ENCODE measurements around the gene ZNF213. TPM values are rescaled to one million over a fixed set of nuclear protein-coding genes. Genes with fewer than 3 reads are reported as not detected.

The ZNF213 gene
- polyA plus RNA-seq, 1 donor (not counting 4 experiments of a cell fraction or from before 2014, with no cell fraction given) = 0.51 TPM

- DNase-seq (ENCODE audit: low read depth, low spot score) (no peak), FAIRE-seq (no peak)
- no peaks in the 10 kb centered on the region for H3K79me2 ChIP-seq (ENCODE audit: control insufficient read depth, insufficient read depth, low read length)
- no peaks in the 10 kb centered on the region for H4K20me1 ChIP-seq (ENCODE audit: control insufficient read depth, extremely low read depth, insufficient read depth, low read length)
- dilution Hi-C loops (cut with MboI; ENCODE audit: extremely low pct_ligation_motif_present, low sequenced_read_pairs) = no loop called here
- peak overlapping the region; percentile 37 for H3K4me2 ChIP-seq (ENCODE audit: control insufficient read depth, extremely low read depth, insufficient read depth, low read depth, low read length)
- H3K27me3 ChIP-seq (ENCODE audit: control insufficient read depth, extremely low read depth, insufficient read depth, low read length) = no peaks in the 10 kb centered on the region
- H3K4me1 ChIP-seq (ENCODE audit: control insufficient read depth, extremely low read depth, insufficient read depth, low read length) = peaks cover 26% of the 10 kb centered on the region
- no peak overlapping the region for H3K9ac ChIP-seq (ENCODE audit: control insufficient read depth, extremely low read depth, insufficient read depth, low read length)
- no peak overlapping the region for H2AFZ ChIP-seq (ENCODE audit: control insufficient read depth, low read length)
- TF ChIP-seq CTCF (optimal IDR thresholded peaks at IDR 0.05 in 1 of 3, IDR thresholded peaks at IDR 0.05 in 1 of 3, conservative IDR thresholded peaks at IDR 0.05 in 1 of 3; ENCODE audit: extremely low read depth in 1 of 3, insufficient read depth in 2 of 3, low read length in 3 of 3) (no peak), EZH2 (IDR thresholded peaks at IDR 0.05; ENCODE audit: low read length) (no peak)
- H3K9me1 ChIP-seq (ENCODE audit: control insufficient read depth, extremely low read depth, insufficient read depth, low read length) = no peaks in the 10 kb centered on the region
- no peaks in the 10 kb centered on the region for H3K9me3 ChIP-seq (ENCODE audit: control insufficient read depth, low read depth, low read length)
- no peak overlapping the region for H3K27ac ChIP-seq (ENCODE audit: control insufficient read depth, insufficient read depth, low read length)
- no peaks in the 10 kb centered on the region for H3K36me3 ChIP-seq (ENCODE audit: control insufficient read depth in 2 of 2, extremely low read depth in 1 of 2, insufficient read depth in 2 of 2, low read length in 2 of 2)
- no peak overlapping the region for H3K4me3 ChIP-seq (ENCODE audit: control insufficient read depth in 2 of 3, extremely low read depth in 1 of 3, insufficient read depth in 2 of 3, low read depth in 1 of 3, low read length in 3 of 3)
Observed at GRCh38 chr16:3186946-3187690, 52.3 kb downstream of the ZNF213 start.

DNA sequence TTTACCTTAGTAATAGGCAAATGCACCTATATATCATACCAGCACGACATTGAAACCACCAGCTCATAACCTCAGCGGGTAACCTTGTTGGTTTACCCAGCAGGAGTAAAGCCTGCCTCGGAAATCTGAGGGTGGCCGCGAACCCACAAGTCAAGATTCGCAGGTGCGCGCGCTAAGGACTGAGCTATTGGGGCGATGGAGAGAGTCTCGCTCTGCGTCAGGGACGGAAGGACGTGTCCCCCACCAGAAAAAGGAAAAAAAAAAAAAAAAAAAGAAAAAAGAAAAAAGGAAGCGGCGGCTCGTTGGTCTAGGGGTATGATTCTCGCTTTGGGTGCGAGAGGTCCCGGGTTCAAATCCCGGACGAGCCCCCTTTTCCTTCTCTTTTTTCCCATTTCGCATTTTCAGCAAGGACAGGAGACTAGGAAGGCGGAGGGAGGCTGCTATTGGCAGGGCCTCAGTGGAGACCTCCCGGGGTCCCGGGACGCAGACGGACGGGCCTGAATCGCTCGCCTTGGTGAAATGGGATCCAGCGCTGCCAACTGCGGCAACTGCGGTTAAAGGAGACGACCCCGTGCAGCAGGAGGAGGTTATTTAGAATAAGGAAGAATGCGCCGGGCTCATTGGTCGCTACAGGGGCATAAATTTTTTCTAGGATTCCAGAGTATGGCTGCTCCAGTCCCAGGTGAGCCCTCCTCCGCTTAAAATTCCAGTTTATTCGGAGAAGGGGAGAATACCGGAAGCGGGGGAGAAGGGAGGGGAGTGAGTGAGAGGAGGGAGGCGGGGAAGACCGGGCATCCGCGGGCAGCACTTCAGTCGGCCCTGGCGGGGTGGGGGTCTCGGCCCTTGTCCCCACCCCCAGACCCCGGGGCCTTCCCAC, 53.2 kb downstream of the ZNF213 start, which contains the start of gene OR1F1:
Gene OR1F1, plus strand, starts transcription at position 407 of the 877 bp plus-strand sequence.
- Histone ChIP-seq H3K4me3 (ENCODE audit: control insufficient read depth in 2 of 3, extremely low read depth in 1 of 3, insufficient read depth in 2 of 3, low read depth in 1 of 3, low read length in 3 of 3) (peak within 1 kb of the TSS; percentile 51 to 85 (median 84)), H2AFZ (ENCODE audit: control insufficient read depth, low read length) (peak within 1 kb of the TSS; percentile 99), H3K4me1 (ENCODE audit: control insufficient read depth, extremely low read depth, insufficient read depth, low read length) (peaks cover 23% of the 10 kb centered on the region), H3K9me1 (ENCODE audit: control insufficient read depth, extremely low read depth, insufficient read depth, low read length) (no peaks in the 10 kb centered on the region), H3K9ac (ENCODE audit: control insufficient read depth, extremely low read depth, insufficient read depth, low read length) (peak within 1 kb of the TSS; percentile 68), H4K20me1 (ENCODE audit: control insufficient read depth, extremely low read depth, insufficient read depth, low read length) (no peaks in the 10 kb centered on the region), H3K9me3 (ENCODE audit: control insufficient read depth, low read depth, low read length) (no peaks in the 10 kb centered on the region), H3K27ac (ENCODE audit: control insufficient read depth, insufficient read depth, low read length) (peak within 1 kb of the TSS; percentile 70), H3K4me2 (ENCODE audit: control insufficient read depth, extremely low read depth, insufficient read depth, low read depth, low read length) (peak within 1 kb of the TSS; percentile 90), H3K79me2 (ENCODE audit: control insufficient read depth, insufficient read depth, low read length) (no peaks in the 10 kb centered on the region), H3K27me3 (ENCODE audit: control insufficient read depth, extremely low read depth, insufficient read depth, low read length) (no peaks in the 10 kb centered on the region), H3K36me3 (ENCODE audit: control insufficient read depth in 2 of 2, extremely low read depth in 1 of 2, insufficient read depth in 2 of 2, low read length in 2 of 2) (no peaks in the 10 kb centered on the region)
- DNase-seq (ENCODE audit: low read depth, low spot score) = no peak
- FAIRE-seq = no peak
- dilution Hi-C loops (cut with MboI; ENCODE audit: extremely low pct_ligation_motif_present, low sequenced_read_pairs) = no loop called here
- TF ChIP-seq EZH2 (IDR thresholded peaks at IDR 0.05; ENCODE audit: low read length) (no peak), CTCF (optimal IDR thresholded peaks at IDR 0.05 in 1 of 3, IDR thresholded peaks at IDR 0.05 in 1 of 3, conservative IDR thresholded peaks at IDR 0.05 in 1 of 3; ENCODE audit: extremely low read depth in 1 of 3, insufficient read depth in 2 of 3, low read length in 3 of 3) (no peak)

Data from keratinocyte (primary cell).